ENCODE data around the gene ANKS6.

Gene ANKS6

GRCh38 chr9:98730871-98731270 lies 65.5 kb downstream of the ANKS6 start:
- DNase-seq (no peak), ATAC-seq (replicated peaks) (no peak)
- H3K36me3 Mint-ChIP-seq, result peaks cover 16 to 18% of the 10 kb centered on the region in 2 donors
- no peaks in the 10 kb centered on the region for H3K27me3 Mint-ChIP-seq
- no peak overlapping the region for H3K4me3 Mint-ChIP-seq
- H3K4me1 Mint-ChIP-seq, result peaks cover 11 to 32% of the 10 kb centered on the region in 2 donors
- H3K27ac Mint-ChIP-seq, result no peak overlapping the region
- no peaks in the 10 kb centered on the region for H3K9me3 Mint-ChIP-seq

- Mint-ChIP-seq H3K4me1 (peaks cover 11 to 32% of the 10 kb centered on the region in 2 donors), H3K9me3 (peaks cover 3% of the 10 kb centered on the region in 2 donors), H3K36me3 (peaks cover 0 to 7% of the 10 kb centered on the region in 2 donors), H3K4me3 (no peak overlapping the region), H3K27ac (no peak overlapping the region), H3K27me3 (no peaks in the 10 kb centered on the region)
- no peak for DNase-seq
- no peak for ATAC-seq (replicated peaks)
Measured at GRCh38 chr9:98728500-98728899, 67.9 kb downstream of the ANKS6 start.

GRCh38 chr9:98727428-98727827 lies 68.9 kb downstream of the ANKS6 start:
- Mint-ChIP-seq H3K36me3 (peaks cover 0 to 2% of the 10 kb centered on the region in 2 donors), H3K27ac (no peak overlapping the region)

GRCh38 chr9:98726735-98727134 lies 69.6 kb downstream of the ANKS6 start:
- no peak for ATAC-seq (replicated peaks)
- no peaks in the 10 kb centered on the region for H3K27me3 Mint-ChIP-seq
- H3K36me3 Mint-ChIP-seq, result no peaks in the 10 kb centered on the region
- no peak overlapping the region for H3K27ac Mint-ChIP-seq
- DNase-seq, result no peak
- H3K9me3 Mint-ChIP-seq, result peaks cover 3 to 4% of the 10 kb centered on the region in 2 donors
- H3K4me3 Mint-ChIP-seq, result no peak overlapping the region
- peaks cover 11 to 32% of the 10 kb centered on the region in 2 donors for H3K4me1 Mint-ChIP-seq

More at GRCh38 chr9:98727428-98727827, 68.9 kb downstream of the ANKS6 start:
- DNase-seq (no peak), ATAC-seq (replicated peaks) (peak; percentile 57 to 66)
- no peaks in the 10 kb centered on the region for H3K27me3 Mint-ChIP-seq
- no peak overlapping the region for H3K4me3 Mint-ChIP-seq
- peaks cover 3 to 4% of the 10 kb centered on the region in 2 donors for H3K9me3 Mint-ChIP-seq
- H3K4me1 Mint-ChIP-seq, result peaks cover 11 to 32% of the 10 kb centered on the region in 2 donors

GRCh38 chr9:98724810-98725530 lies 71.4 kb downstream of the ANKS6 start:
- DNase-seq (no peak), ATAC-seq (replicated peaks) (no peak)
- H3K36me3 Mint-ChIP-seq, result no peaks in the 10 kb centered on the region
- H3K4me3 Mint-ChIP-seq, result no peak overlapping the region
- H3K27me3 Mint-ChIP-seq, result no peaks in the 10 kb centered on the region
- H3K9me3 Mint-ChIP-seq, result peaks cover 3 to 4% of the 10 kb centered on the region in 2 donors
- H3K4me1 Mint-ChIP-seq, result peaks cover 11 to 28% of the 10 kb centered on the region in 2 donors
- H3K27ac Mint-ChIP-seq, result no peak overlapping the region

GRCh38 chr9:98721643-98722042 lies 74.7 kb downstream of the ANKS6 start:
- H3K36me3 Mint-ChIP-seq, result no peaks in the 10 kb centered on the region
- DNase-seq, result no peak
- peaks cover 3 to 7% of the 10 kb centered on the region in 2 donors for H3K4me1 Mint-ChIP-seq
- peaks cover 6 to 10% of the 10 kb centered on the region in 2 donors for H3K27me3 Mint-ChIP-seq
- ATAC-seq (replicated peaks), result no peak
- no peak overlapping the region for H3K4me3 Mint-ChIP-seq
- no peak overlapping the region for H3K27ac Mint-ChIP-seq
- peaks cover 3 to 4% of the 10 kb centered on the region in 2 donors for H3K9me3 Mint-ChIP-seq

- Mint-ChIP-seq H3K36me3 (no peaks in the 10 kb centered on the region), H3K4me3 (no peak overlapping the region), H3K27ac (no peak overlapping the region), H3K27me3 (peaks cover 13 to 20% of the 10 kb centered on the region in 2 donors), H3K9me3 (peaks cover 3 to 4% of the 10 kb centered on the region in 2 donors), H3K4me1 (no peaks in the 10 kb centered on the region)
- DNase-seq, result no peak
- no peak for ATAC-seq (replicated peaks)
Measured at GRCh38 chr9:98720402-98720801, 76.0 kb downstream of the ANKS6 start.

GRCh38 chr9:98719055-98719454 lies 77.3 kb downstream of the ANKS6 start:
- no peak overlapping the region for H3K27ac Mint-ChIP-seq
- H3K4me3 Mint-ChIP-seq, result no peak overlapping the region
- no peak for ATAC-seq (replicated peaks)
- H3K36me3 Mint-ChIP-seq, result no peaks in the 10 kb centered on the region
- no peak for DNase-seq
- no peaks in the 10 kb centered on the region for H3K4me1 Mint-ChIP-seq
- peaks cover under 1 to 1% of the 10 kb centered on the region in 2 donors for H3K9me3 Mint-ChIP-seq
- H3K27me3 Mint-ChIP-seq, result peaks cover 13 to 29% of the 10 kb centered on the region in 2 donors

- ATAC-seq (replicated peaks) (no peak), DNase-seq (no peak)
- no peaks in the 10 kb centered on the region for H3K9me3 Mint-ChIP-seq
- H3K4me3 Mint-ChIP-seq, result no peak overlapping the region
- peaks cover 38 to 55% of the 10 kb centered on the region in 2 donors for H3K27me3 Mint-ChIP-seq
- no peak overlapping the region for H3K27ac Mint-ChIP-seq
- no peaks in the 10 kb centered on the region for H3K36me3 Mint-ChIP-seq
- H3K4me1 Mint-ChIP-seq, result peaks cover 0 to under 1% of the 10 kb centered on the region in 2 donors
Measured at GRCh38 chr9:98714833-98715232, 81.5 kb downstream of the ANKS6 start.

- Mint-ChIP-seq H3K4me1 (peaks cover 2 to 6% of the 10 kb centered on the region in 2 donors), H3K27ac (no peak overlapping the region), H3K27me3 (peaks cover 41 to 66% of the 10 kb centered on the region in 2 donors), H3K9me3 (no peaks in the 10 kb centered on the region), H3K36me3 (no peaks in the 10 kb centered on the region), H3K4me3 (no peak overlapping the region)
- DNase-seq (no peak), ATAC-seq (replicated peaks) (peak in 1 of 2 donors; percentile 46)
Measured at GRCh38 chr9:98712987-98713386, 83.4 kb downstream of the ANKS6 start.

GRCh38 chr9:98709968-98710965 lies 86.1 kb downstream of the ANKS6 start:
- Mint-ChIP-seq H3K9me3 (no peaks in the 10 kb centered on the region), H3K27ac (no peak overlapping the region), H3K27me3 (peaks cover 44 to 70% of the 10 kb centered on the region in 2 donors), H3K4me1 (peaks cover 2 to 6% of the 10 kb centered on the region in 2 donors), H3K36me3 (no peaks in the 10 kb centered on the region), H3K4me3 (no peak overlapping the region)
- ATAC-seq (replicated peaks) (no peak), DNase-seq (no peak)

GRCh38 chr9:98708933-98709911 lies 87.1 kb downstream of the ANKS6 start, which contains the start of gene GABBR2:
Gene GABBR2 (minus strand): TSS chr9:98708935. CDS start chr9:98708737, 198 bp downstream.
- peak within 1 kb of the TSS; percentile 35 to 44 for H3K4me3 Mint-ChIP-seq
- H3K27ac Mint-ChIP-seq, result no peak within 1 kb of the TSS
- peaks cover 2 to 6% of the 10 kb centered on the region in 2 donors for H3K4me1 Mint-ChIP-seq
- ATAC-seq (replicated peaks) (no peak), DNase-seq (no peak)
- H3K9me3 Mint-ChIP-seq, result peaks cover 0 to 2% of the 10 kb centered on the region in 2 donors
- H3K27me3 Mint-ChIP-seq, result peaks cover 49 to 71% of the 10 kb centered on the region in 2 donors
- no peaks in the 10 kb centered on the region for H3K36me3 Mint-ChIP-seq

GRCh38 chr9:98708103-98708932 lies 88.0 kb downstream of the ANKS6 start:
- Mint-ChIP-seq H3K4me3 (peak overlapping the region in 1 of 2 donors; percentile 39), H3K36me3 (no peaks in the 10 kb centered on the region), H3K9me3 (peaks cover 0 to 2% of the 10 kb centered on the region in 2 donors), H3K27me3 (peaks cover 54 to 74% of the 10 kb centered on the region in 2 donors), H3K27ac (no peak overlapping the region), H3K4me1 (peaks cover 2 to 6% of the 10 kb centered on the region in 2 donors)
- DNase-seq (no peak), ATAC-seq (replicated peaks) (no peak)

Measured in stimulated activated naive B cell treated with anti-CD40 and anti-IgM and Interleukin-4, amounts not matched to agents 10 μg/mL and 1 μg/mL and 100 μg/mL, for 72 hours (primary cell).